ENCODE data around the gene LAMB3.

LAMB3 gene

DNA sequence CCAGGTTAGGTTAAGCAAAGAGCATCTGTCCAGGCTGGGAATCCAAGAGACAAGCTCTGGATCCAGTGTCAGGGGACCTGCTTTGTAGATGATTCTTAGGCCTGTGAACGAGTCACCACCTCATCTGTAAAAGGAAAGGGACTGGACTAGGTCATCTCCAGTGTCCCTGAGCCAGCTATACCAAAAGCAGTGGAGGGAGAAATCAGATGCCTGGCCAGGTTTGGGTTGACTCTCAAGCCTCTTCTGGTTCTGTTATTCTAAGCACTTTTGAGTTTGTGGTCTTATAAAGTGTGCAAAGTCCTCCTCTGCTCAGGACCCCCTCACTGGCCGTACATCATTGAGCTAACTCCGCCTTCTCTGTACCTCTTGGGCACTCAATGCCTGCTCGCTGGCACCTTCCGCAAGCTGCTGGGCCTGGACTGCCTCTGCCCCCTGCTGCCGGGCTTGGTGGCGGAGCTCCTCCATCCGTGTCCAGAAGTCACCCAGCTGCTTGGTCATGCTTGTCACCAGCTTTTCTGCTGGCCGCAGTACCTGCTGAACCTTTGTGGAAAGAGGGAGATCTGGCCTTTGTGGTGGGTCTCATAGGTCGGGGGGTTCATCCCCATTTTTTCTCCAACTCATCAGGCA lies 35.1 kb downstream of the LAMB3 start:
- no peak for DNase-seq

- DNase-seq: no peak
Observed at GRCh38 chr1:209616366-209617046, 35.7 kb downstream of the LAMB3 start.

DNA sequence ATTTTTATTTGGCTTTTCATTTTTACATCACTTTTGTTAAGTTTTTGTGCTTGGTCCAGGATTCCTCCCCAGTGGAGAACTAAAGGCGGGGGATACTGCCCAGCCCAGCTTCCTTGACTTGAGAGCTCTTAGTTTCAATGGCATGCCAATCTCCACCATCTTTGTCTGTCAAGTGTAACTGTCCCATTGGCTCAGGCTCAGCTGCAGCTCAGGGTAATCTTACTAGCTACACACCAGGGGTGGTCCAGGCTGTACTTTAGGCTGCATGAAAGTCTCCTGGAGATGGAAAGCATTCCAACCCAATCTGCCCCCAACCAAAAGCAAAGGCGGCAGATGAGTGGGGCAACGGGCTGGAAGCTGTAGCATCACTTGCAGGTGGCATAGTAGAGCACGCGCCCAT lies 37.3 kb downstream of the LAMB3 start:
- no peak for DNase-seq

- DNase-seq: no peak
Observed at GRCh38 chr1:209614151-209614420, 38.1 kb downstream of the LAMB3 start.

- DNase-seq: no peak
Observed at GRCh38 chr1:209613400-209614150, 38.6 kb downstream of the LAMB3 start.

GRCh38 chr1:209612646-209613399 lies 39.4 kb downstream of the LAMB3 start:
- DNase-seq: no peak

GRCh38 chr1:209611771-209612570 lies 40.3 kb downstream of the LAMB3 start:
- DNase-seq: no peak

DNA sequence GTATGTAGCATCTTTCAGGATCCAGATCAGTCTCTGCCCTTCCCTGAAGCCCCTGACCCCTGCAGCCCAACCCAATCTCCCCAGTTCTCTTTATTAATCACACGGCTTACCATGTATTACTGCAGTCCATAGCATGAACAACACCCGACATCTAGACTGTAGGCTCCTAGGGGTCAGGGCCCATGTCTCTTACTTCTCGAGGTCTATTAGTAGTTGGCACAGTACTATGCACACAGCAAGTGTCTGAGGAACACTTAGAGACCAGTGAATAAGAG lies 41.7 kb downstream of the LAMB3 start:
- DNase-seq: no peak

GRCh38 chr1:209609791-209610630 lies 42.2 kb downstream of the LAMB3 start:
- no peak for DNase-seq

- DNase-seq: no peak
Observed at GRCh38 chr1:209609041-209609790, 43.0 kb downstream of the LAMB3 start.

- DNase-seq: no peak
Observed at GRCh38 chr1:209607795-209608178, 44.4 kb downstream of the LAMB3 start.

- no peak for DNase-seq
Observed at GRCh38 chr1:209607102-209607794, 45.0 kb downstream of the LAMB3 start.

DNA sequence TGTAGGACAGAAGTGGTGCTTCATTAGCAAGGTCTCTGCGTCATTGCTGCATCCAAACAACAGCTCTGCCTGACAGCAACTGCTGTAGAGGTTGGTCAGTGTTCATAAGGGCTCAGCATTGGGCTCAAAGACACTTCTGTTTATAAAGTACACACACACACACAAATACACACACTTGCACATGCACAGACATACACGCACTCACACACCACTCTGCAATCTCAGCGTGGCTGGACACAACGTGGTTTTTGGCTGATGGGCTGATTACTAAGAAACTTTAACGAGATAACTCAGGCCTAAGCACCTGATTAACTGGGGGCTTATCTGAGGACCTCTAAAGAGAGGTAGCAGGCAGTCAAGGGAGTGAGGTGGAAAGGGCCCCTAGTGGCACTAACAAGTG lies 48.3 kb downstream of the LAMB3 start:
- no peak for DNase-seq

DNA sequence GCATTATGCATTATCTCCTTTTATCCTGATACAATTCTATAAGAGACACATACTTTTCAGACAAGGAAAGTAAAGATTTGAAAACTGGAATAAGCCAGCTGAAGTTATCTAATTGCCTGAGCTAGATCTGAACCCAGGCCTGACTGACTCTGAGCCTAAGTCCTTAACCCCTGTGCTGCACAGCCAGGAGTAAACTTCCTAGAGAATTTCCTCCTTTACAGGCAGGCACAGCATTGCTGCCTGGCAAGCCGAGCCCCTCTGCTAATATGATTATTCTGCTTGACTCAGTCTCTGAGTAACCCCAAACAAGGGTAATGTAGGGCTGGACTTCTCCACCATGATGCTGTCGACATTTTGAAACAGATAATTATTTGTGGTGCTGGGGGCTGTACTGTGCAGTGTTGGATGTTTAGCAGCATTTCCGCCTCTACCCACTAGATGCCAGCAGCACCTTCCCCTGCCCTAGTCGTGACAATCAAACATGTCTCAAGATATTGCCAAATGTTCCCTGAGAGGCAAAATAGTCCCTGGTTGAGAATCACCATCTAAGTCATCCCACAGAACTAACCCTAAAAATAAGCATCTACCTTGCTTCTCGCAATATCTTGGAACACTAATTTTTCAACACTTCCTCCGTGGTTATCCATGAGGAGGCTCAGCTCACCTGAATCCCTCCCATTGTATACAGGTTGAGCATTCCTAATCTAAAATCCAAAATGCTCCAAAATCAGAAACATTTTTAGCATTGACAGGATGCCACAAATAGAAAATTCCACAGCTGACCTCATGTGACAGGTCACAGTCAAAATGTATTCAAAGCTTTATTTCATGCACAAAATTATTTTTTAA lies 50.2 kb downstream of the LAMB3 start:
- peak in 1 of 2 experiments; percentile 74 for DNase-seq

DNA sequence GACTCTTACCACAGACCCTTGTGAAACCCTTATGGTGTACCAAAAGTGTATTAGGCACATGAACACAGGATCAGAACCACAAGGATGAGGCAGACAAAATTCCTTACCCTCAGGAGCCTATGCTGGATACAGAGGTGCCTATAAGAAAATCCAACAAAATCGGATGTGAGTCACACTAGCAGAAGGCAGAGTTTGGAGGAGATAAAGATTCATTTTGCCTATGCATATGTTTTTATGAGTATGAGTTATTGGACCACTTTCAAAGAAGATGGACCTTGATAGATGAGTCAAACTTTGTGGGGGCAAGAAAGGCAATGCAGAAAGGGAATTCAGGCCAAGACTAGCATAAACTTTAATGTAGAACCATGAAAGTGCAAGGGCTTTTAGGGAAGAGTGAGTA lies 51.7 kb downstream of the LAMB3 start:
- DNase-seq: no peak

DNA sequence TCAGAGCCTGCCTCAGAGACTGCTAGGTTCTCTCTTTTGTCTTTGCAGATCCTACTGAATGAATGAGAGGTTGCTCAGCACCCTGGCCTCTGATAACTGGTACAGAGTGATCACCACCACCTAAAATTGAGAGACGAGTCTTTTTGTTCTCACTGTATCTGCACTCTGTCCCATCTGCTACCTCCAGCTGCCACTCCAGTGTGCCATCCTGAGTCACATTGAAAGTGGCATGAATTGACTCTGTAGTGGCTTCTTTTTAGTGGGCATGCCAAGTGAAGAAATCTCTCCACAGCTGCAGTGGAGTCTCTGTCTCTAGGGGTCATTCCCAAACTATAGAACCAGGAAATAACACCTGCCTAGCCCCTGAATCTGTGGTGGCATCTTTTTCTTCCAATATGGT lies 54.0 kb downstream of the LAMB3 start:
- DNase-seq: no peak

- no peak for DNase-seq
Observed at GRCh38 chr1:209597499-209597898, 54.7 kb downstream of the LAMB3 start.

DNA sequence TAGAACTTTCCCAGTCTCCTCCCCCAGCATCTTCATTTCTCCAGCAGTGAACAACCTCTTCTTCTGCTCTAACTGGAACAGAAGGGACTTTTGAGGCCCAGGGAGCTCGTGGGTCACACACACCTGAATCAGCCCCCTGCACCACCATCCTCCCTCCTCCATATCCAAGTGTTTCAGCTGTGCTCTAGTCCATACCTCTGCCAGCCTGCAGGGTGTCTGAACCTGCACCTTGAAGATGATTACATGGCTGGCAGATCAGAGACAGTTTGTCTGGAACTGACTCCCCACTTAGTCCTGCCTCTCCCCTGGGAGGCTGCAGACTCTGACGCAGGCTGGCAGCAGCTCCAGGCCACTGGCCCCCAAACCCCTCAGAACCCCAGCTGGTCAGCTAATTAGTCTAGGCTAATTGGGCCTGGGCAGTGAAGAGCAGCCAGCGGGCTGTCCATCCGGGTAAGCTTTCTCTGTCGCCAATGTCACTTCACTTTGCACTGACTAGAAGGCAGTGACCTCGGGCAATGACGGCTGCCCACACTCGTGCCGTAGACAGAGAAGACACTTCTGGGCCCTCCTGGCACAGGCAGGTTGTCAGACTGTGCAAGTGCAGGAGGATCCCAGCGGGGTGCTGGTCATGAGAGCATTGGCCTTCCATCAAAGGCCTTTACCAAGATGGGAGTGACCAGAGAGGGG lies 56.5 kb downstream of the LAMB3 start:
- no peak for DNase-seq

GRCh38 chr1:209595028-209595427 lies 57.2 kb downstream of the LAMB3 start:
- DNase-seq: no peak
